SH-SY5Y (cell line): ENCODE measurements around the gene C12orf75.

Source experiments
- GATA2 ChIP-seq: IDR thresholded peaks from 2 replicates; pipeline ENCODE4 v1.6.1; 2011; ENCODE audit warnings: mild to moderate bottlenecking, low read depth, low read length
- GATA3 ChIP-seq: IDR thresholded peaks from 2 replicates; pipeline ENCODE4 v1.6.1; 2011; ENCODE audit warnings: low read depth, mild to moderate bottlenecking, low read length, moderate library complexity

Gene C12orf75

DNA sequence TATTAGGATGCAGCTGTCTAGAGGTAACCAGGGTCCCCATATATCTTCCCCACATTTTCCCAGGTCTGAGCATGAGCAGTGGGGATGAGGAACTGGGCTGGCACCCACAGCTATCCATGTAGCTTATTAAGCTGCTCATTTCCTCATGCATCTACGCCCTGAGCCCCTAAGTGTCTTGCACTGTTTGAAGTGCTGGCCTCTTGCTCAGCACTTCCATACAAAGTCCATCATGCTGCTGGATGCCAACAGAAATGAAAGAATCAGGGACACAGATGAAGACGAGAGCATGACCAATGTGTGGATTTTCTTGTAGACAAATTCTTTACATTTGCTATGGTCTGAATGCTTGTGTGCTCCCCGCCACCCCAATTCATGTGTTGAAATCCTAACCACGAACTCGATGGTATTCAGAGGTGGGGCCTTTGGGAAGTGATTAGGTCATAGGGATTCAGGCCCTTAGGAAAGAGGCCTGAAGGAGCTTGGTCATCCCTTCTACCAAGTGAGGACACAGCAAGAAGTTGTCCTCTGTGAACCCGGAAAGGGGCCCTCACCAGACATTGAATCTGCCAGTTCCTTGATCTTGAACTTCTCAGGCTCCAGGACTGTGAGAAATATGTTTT is 54.5 kb downstream of the C12orf75 start:
- TF ChIP-seq GATA2 = no peak
- TF ChIP-seq GATA3 = no peak

DNA sequence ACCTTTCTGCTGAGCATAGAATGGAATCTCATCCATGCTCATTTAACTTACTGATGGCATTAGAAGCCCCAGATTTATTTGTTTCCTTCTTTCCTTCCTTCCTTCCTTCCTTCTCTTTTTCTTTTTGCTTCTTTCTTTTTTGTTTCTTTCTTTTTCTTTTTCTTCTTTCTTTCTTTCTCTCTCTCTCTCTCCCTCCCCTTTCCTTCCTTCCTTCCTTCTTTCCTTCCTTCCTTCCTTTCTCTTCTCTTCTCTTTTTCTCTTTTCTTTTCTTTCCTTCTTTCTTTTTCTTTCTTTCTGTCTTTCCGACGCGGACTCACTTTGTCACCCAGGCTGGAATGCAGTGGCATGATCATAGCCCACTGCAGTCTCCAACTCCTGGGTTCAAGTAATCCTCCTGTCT is 55.9 kb downstream of the C12orf75 start:
- TF ChIP-seq GATA2 = no peak

DNA sequence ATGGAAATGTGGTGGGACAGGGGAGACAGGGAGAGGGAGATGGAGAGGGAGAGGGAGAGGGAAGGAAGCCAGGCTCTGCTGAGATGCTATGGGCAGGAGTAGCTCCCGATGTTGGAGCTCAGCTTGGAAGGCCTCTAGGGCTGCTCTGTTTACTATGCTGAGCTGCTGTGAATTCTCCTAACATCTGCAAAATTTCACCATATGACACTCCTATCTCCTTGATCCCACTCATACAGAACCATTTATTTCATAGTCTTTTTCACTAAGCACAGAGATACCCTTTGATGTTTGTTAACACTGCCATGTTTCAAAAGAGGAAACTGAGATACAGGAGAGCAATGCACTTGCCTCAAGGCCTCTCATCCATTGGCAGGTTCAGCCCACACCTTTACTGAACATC is 60.7 kb downstream of the C12orf75 start:
- TF ChIP-seq GATA2 (no peak), GATA3 (no peak)

DNA sequence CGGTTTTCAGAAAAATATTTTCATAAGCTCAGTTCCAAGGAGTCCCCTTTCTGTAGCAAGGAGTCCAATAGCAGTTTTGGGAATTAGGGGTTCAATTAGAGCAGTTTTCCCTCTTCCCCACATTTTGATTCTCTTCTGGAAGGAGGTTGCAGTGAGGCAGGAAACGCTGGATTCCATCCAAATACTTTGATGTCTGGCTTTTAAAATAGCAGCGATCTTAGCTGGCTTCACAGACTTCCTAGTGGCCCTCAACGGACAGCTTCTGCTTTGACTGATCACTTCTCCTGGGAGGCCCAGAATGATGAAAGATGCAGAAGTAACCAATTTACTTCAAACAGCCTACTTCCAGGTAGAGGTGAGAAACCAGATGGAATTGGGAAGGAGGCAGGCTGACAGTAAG is 63.1 kb downstream of the C12orf75 start:
- TF ChIP-seq GATA3 (no peak), GATA2 (no peak)

DNA sequence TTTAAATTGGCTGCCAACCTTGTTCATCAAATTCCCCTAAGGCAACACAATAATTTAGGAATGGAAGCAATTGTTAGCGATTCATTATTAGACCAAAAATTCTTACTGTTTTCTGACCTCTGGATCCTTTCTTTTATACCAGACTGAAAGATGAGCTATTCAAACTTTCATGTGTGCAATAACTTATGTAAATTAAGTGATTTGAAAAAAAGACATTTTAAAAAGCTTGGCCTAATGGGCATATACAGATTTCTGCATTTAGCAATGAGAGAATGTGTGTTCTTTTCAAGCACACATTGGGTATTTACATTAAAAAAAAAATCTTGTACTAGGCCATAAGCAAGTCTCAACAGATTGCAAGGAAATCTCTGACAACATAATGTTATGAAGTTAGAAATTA is 65.5 kb downstream of the C12orf75 start:
- TF ChIP-seq GATA3 (no peak), GATA2 (no peak)

DNA sequence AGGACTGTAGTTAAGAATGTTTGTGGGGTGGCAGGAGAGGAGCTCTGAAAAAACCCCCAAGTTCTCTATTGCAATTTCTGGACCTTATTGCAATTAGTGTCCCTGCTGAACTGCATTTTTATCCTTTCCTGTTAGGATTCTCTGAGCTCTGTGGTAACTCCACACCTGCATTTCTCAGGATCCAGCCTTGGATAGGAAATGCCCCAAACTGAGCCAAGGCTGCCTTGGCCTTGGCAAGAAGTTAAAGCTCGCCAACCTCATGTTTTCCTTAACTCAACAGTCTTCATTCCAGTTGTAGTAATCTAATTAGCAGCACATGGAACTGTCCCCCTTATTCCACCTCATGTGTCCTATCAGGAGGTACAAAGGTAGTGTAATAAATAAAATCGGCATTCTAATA is 66.5 kb downstream of the C12orf75 start:
- TF ChIP-seq GATA3 (no peak), GATA2 (no peak)

DNA sequence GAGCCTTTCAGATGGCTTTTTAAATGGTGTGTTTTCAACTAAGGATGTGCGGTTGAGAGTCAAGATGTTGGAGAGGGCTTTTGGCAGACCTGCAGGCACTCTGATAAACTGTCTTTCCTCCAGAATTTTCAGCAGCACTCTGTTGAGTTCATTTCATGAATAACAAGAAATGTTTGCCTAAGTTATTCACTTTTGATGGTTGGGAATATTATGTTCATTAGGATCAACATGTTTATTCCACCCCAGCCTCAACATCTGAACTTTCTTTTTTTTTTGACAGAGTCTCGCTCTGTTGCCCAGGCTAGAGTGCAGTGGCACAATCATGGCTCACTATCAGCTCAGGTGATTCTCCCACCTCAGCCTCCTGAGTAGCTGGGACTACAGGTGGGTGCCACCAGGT is 68.4 kb downstream of the C12orf75 start:
- no peak for TF ChIP-seq GATA3
- TF ChIP-seq GATA2 = no peak

DNA sequence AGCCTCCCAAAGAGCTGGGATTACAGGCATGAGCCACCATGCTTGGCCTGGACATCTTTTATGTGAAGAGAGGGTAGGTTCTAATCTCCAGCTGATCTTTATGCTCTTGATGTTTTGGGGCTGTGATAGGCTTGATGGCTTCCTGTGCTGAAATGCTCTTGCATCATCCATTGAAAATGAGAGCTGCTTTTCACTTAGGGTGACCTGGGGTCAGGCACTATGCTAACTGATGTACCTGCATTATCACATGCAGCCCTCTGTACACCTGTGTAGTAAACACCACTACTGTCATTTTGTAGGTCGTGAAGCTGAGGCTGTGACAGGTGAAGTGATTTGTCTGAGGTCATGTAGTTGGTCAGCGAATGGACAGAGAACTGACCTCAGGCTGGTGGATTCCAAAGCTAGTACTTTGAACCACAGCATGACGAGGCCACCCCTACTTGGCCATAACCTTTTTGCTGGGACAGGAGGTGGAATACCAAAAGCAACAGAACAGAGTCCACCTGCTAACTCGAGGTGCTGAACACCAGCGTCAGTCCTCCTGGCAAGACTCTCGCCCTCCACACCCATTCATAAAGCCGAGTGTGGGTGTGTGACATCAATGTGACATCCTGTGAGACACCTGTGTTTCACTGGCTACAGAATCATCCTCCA is 69.1 kb downstream of the C12orf75 start:
- TF ChIP-seq GATA3 (no peak), GATA2 (no peak)

DNA sequence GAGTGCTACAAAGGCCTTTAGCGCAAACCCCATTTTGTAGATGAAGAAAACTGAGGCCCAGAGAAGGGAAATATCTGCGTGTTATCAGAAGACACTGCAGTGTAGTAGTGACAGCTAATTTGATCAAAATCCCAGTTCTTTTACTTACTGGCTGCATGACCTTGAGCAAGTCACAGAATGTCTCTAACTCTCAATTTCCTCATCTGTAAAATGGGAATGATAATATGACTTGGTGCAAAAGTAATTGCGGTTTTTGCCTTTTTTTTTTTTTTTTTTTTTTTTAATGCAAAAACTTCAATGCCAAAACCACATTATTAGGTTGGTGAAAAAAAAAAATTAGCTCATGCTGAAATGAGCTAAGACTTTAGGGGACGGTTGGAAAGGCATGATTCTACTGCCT is 69.7 kb downstream of the C12orf75 start:
- TF ChIP-seq GATA2 (no peak), GATA3 (no peak)

DNA sequence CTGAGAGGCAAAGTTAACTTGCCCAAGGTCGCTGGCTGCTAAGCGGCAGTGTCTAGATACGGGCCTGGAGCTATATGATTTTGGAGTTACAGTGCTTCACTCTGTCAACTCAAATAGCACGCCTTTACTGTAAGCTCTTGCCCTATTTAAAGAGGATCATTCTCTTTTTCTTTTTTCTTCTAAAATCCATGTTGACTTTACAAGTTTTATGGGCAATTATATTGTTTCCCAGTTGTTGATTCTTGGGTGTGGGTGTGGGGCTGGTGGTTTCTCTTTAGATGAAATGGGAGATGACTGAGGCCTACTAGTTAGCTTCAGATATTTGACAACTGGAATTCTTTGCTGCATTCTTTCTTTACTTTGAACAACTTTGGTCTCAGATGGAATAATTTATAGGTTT is 70.7 kb downstream of the C12orf75 start:
- TF ChIP-seq GATA2 (no peak), GATA3 (no peak)

DNA sequence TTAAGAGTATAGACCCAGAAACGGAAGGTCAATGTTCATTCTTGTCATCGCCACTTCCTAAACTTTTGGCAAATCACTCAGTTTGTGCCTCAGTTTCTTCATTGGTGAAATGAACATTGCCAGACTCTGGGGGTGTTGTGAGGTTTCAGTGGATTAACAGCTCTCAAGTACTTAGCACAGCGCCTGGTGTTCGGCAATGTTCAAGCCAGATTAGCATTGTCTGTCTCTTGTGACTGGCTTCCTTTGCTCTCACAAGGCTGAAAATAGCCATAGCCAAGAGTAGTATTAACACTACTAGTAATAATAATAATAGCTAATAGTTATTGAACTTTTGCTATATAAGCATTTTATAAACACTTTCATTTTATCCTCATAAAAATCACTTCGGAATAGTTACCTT is 71.9 kb downstream of the C12orf75 start:
- TF ChIP-seq GATA2 (no peak), GATA3 (no peak)

DNA sequence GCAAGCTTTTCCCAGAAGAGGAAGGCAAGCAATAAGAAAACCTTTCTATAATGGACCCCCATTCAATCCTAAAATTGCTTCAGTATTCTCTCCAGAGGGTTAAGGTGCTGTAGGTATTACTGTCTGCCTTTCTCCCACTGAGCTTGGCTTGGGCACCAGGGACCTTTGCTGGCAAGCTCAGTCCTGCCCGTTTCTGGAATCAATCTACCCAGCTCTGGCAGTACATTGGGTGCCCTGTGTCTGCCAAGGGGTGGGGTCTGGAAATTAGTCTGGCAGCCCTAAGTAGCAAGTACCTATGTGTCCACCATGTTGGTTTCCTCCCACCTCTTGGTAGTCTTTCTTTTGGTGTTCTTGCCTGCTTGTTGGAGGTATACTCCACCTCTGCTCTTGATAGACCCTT is 72.6 kb downstream of the C12orf75 start:
- no peak for TF ChIP-seq GATA2
- no peak for TF ChIP-seq GATA3

DNA sequence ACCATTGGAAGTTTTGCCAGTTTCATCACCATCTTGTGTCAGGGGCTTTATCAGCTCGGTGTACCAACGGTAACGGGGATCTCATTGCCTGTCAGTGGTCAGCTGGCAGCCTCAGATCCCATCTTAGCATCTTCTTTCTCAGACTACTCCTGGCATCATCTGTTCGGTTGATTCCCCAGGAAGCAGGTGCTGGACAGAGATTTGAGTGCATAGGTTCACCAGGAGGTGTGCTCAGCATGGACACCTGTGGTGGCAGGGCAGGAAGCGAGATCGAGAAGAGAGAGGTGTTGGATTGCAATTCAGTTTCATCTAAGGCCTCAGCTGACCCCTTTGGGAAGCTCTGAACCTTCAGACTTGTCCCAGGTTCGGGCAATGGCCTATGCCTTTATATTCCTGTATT is 76.0 kb downstream of the C12orf75 start:
- TF ChIP-seq GATA2 = no peak

DNA sequence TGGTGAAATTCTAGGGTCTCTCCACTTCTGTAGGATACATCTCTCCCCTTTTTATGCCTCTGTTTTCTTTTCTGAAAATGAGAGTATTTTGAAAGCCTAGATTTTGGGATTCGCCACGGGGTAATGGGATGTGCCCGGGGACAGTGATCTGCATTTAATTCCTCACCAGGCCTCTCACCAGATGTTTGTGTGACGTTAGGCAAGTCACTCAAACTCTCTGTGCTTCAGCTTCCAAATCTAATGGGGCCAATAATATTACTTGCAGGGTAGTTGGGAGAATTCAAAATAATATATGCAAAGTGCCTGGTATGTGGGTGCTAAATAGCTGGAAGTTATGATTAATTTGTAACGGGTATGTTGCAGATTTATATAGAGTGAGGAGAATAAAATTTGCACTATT is 78.8 kb downstream of the C12orf75 start:
- TF ChIP-seq GATA3 (no peak), GATA2 (no peak)

DNA sequence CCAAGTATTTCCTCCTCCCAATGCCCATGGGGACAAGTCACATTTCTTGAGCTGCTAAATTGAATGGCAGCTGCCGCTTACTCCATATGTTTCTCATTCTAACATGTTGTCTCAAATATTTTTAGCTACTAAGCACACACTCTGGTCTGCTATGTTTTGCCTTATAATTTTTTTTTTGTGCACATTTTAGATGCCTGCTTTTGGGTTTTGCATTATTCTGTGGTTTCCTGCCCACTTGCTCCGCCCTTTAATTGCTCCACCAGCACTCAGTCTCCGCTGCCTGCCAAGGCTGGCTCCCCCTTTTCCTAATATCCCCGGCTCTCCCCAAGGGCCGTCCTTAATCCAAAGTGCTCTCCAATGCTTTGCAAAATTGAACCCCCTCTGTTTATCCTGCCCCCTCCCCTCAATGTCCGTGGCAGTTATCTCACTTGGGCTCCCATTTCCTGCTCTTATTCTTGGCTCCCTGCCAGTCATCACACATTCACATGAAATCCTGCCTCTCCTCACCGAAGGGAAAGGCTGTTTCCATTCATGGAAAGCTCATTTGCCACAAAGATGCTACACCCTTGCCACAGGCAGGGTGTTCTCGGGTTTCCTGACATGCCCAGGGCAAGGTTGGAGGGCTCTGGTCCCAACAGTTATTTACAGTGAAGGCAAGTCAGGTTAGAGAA is 79.4 kb downstream of the C12orf75 start:
- TF ChIP-seq GATA2 = no peak; the same call in 1 of the 2 replicates
- TF ChIP-seq GATA3 = no peak

DNA sequence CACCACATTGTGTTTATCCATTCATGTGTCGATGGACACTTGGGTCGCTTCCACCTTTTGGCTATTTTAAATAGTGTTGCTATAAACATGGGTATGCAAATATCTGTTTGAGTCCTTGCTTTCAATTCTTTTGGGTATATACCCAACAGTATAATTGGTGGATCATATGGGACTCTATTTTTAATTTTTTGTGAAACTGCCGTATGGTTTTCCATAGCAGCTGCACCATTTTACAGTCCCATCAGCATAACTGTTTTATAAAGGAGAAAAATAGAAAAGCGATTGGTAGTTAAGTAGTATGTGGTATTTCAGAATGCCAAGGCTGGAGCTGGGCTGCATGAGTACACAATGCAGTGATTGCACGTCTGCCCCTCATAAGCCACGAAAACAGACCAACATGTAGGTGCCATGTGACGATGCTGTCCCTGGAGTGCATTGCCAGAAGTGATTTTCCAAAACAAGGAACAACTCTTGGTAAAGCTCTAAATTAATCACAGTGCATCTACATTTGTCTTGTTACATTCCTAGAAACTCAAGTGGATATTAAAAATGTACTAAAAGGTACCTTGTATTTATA is 83.5 kb downstream of the C12orf75 start:
- TF ChIP-seq GATA2 (no peak), GATA3 (no peak)
